IMR-90 (cell line): ENCODE data around the gene ADAM23. TPM values are rescaled to one million over a fixed set of nuclear protein-coding genes. Genes with fewer than 3 reads are reported as not detected.

Experiments used
- ATAC-seq: fragments of 200-7000 bp; cut with Tn5 transposase; 2 replicates; pipeline ENCODE4 v1.9.1; 2020; ENCODE audit warnings: low read depth, mild to moderate bottlenecking, moderate library complexity
- BruUV-seq: library from RNA; stranded (reverse); fragments of 400-500 nt; replicated peaks from 2 replicates; lab custom pipeline; 2021; lab: Mats Ljungman, UMichigan
- CTCF ChIA-PET: fragments of 300-600 bp; formaldehyde crosslinking; extraction: SDS; loops from one replicate; lab custom pipeline; 2021; ENCODE audit warnings: antibody characterized with exemption; lab: Yijun Ruan, JAX
- POLR2A ChIA-PET: fragments of 300-600 bp; sonication (Branson Sonifier 250); formaldehyde crosslinking; loops from one replicate; lab custom pipeline; 2022; ENCODE audit warnings: antibody characterized with exemption; ENCODE audit not compliant: unreplicated experiment; lab: Charles Lee
- DNase-seq: peaks from one replicate; pipeline ENCODE4 v3.0.0; 2013
- H2AFZ ChIP-seq: replicated peaks from 2 replicates; pipeline ENCODE3; 2013; ENCODE audit warnings: low read length, mild to moderate bottlenecking; ENCODE audit not compliant: poor library complexity
- H2AK5ac ChIP-seq: 2 replicates; pipeline ENCODE4 v1.6.1; 2013; ENCODE audit warnings: low read depth, low read length, inconsistent platforms
- H2AK9ac ChIP-seq: replicated peaks from 2 replicates; pipeline ENCODE3; 2013; ENCODE audit warnings: mild to moderate bottlenecking, low read depth, low read length, moderate library complexity; ENCODE audit not compliant: poor library complexity
- H2BK120ac ChIP-seq: 2 replicates; pipeline ENCODE4 v1.6.1; 2013; ENCODE audit warnings: low read depth, low read length, inconsistent platforms
- H2BK15ac ChIP-seq: 3 replicates; pipeline ENCODE4 v1.6.1; 2013; ENCODE audit warnings: low read depth, low read length, inconsistent platforms
- H2BK20ac ChIP-seq: 2 replicates; pipeline ENCODE4 v1.6.1; 2013; ENCODE audit warnings: low read depth, mild to moderate bottlenecking, inconsistent platforms, low read length, moderate library complexity
- H2BK5ac ChIP-seq: 2 replicates; pipeline ENCODE4 v1.6.1; 2013; ENCODE audit warnings: mild to moderate bottlenecking, low read depth, low read length, inconsistent platforms; ENCODE audit not compliant: poor library complexity, severe bottlenecking
- H3K14ac ChIP-seq: replicated peaks from 2 replicates; pipeline ENCODE4 v1.6.1; 2013; ENCODE audit warnings: low read depth, low read length, inconsistent platforms
- H3K18ac ChIP-seq: 2 replicates; pipeline ENCODE4 v1.6.1; 2013; ENCODE audit warnings: low read depth, low read length, control low read depth
- H3K23ac ChIP-seq: 2 replicates; pipeline ENCODE4 v1.6.1; 2013; ENCODE audit warnings: low read depth, low read length, inconsistent platforms
- H3K27ac ChIP-seq: 2 replicates; pipeline ENCODE4 v1.5.1; 2013; ENCODE audit warnings: mild to moderate bottlenecking, control low read depth, low read length; ENCODE audit not compliant: insufficient read depth
- H3K27me3 ChIP-seq: 2 replicates; pipeline ENCODE4 v1.6.1; 2013; ENCODE audit warnings: low read length; ENCODE audit not compliant: control insufficient read depth, insufficient read depth
- H3K36me3 ChIP-seq: 2 replicates; pipeline ENCODE4 v1.6.1; 2013; ENCODE audit warnings: low read length, mixed read lengths; ENCODE audit not compliant: control insufficient read depth, insufficient read depth
- H3K4ac ChIP-seq: 2 replicates; pipeline ENCODE4 v1.6.1; 2013; ENCODE audit warnings: low read depth, low read length, inconsistent platforms
- H3K4me1 ChIP-seq: 2 replicates; pipeline ENCODE4 v1.6.1; 2013; ENCODE audit warnings: low read length, mixed read lengths; ENCODE audit not compliant: control insufficient read depth, insufficient read depth
- H3K4me2 ChIP-seq: 2 replicates; pipeline ENCODE4 v1.6.1; 2013; ENCODE audit warnings: low read depth, mild to moderate bottlenecking, control low read depth, low read length, moderate library complexity
- H3K4me3 ChIP-seq: 2 replicates; pipeline ENCODE4 v1.5.1; 2013; ENCODE audit warnings: low read depth, mild to moderate bottlenecking, control low read depth, low read length, moderate library complexity; ENCODE audit not compliant: insufficient read depth
- H3K56ac ChIP-seq: 2 replicates; pipeline ENCODE4 v1.6.1; 2013; ENCODE audit warnings: low read length, inconsistent platforms; ENCODE audit not compliant: insufficient read depth; ENCODE audit errors: extremely low read depth
- H3K79me1 ChIP-seq, 2 experiments: 2 replicates each; pipeline ENCODE4 v1.6.1; 2013; ENCODE audit warnings: low read length in 2 of 2, inconsistent platforms in 1 of 2, low read depth in 1 of 2
- H3K9ac ChIP-seq: 2 replicates; pipeline ENCODE4 v1.6.1; 2013; ENCODE audit warnings: low read depth, low read length, control low read depth
- H3K9me1 ChIP-seq: 2 replicates; pipeline ENCODE4 v1.6.1; 2013; ENCODE audit warnings: low read length, inconsistent platforms; ENCODE audit not compliant: insufficient read depth
- H3K9me3 ChIP-seq: 2 replicates; pipeline ENCODE4 v1.6.1; 2013; ENCODE audit warnings: low read length; ENCODE audit not compliant: control insufficient read depth, insufficient read depth
- H4K20me1 ChIP-seq: 2 replicates; pipeline ENCODE4 v1.6.1; 2013; ENCODE audit warnings: low read length, inconsistent platforms; ENCODE audit not compliant: insufficient read depth
- H4K5ac ChIP-seq: 2 replicates; pipeline ENCODE4 v1.6.1; 2013; ENCODE audit warnings: mild to moderate bottlenecking, low read depth, low read length, control low read depth
- H4K8ac ChIP-seq, 2 experiments: 2 replicates each; pipeline ENCODE4 v1.6.1; 2013; ENCODE audit warnings: low read depth in 2 of 2, low read length in 2 of 2, control low read depth in 1 of 2, inconsistent platforms in 1 of 2
- H4K91ac ChIP-seq: 2 replicates; pipeline ENCODE4 v1.6.1; 2013; ENCODE audit warnings: low read depth, low read length, inconsistent platforms; ENCODE audit not compliant: insufficient read depth
- CEBPB ChIP-seq: IDR thresholded peaks from 2 replicates; pipeline ENCODE4 v1.6.1; 2012; ENCODE audit warnings: low read depth, low read length, improper control_type of control experiment
- CHD1 ChIP-seq: IDR thresholded peaks from 2 replicates; pipeline ENCODE4 v1.6.1; 2012; ENCODE audit warnings: low read depth, low read length, improper control_type of control experiment
- MAFK ChIP-seq: IDR thresholded peaks from 2 replicates; pipeline ENCODE4 v1.6.1; 2012; ENCODE audit warnings: low read depth, low read length, improper control_type of control experiment
- RFX5 ChIP-seq: IDR thresholded peaks from 2 replicates; pipeline ENCODE4 v1.8.0; 2012; ENCODE audit warnings: low read depth, mild to moderate bottlenecking, low read length, moderate library complexity
- dilution Hi-C: fragments of 300-500 bp; cut with HindIII; formaldehyde crosslinking; loops from one replicate; pipeline ENCODE4 v1.14.3; 2018; ENCODE audit warnings: low sequenced_read_pairs; ENCODE audit not compliant: unreplicated experiment
- in situ Hi-C: fragments of 300-500 bp; cut with MboI; formaldehyde crosslinking; loops from 3 replicates; pipeline ENCODE4 v1.14.3; 2019; ENCODE audit warnings: low sequenced_read_pairs, inconsistent platforms, mixed read lengths
- intact Hi-C: fragments of 100-400 bp; cut with micrococcal nuclease; formaldehyde crosslinking; loops from 2 replicates; pipeline ENCODE4 v1.10.0; 2022
- polyA plus RNA-seq, 3 experiments: library from polyadenylated mRNA; depleted of rRNA; stranded (reverse); fragments of >200 nt; gene quantifications; 2 replicates each; pipeline ENCODE4 v1.2.3, GENCODE V29; 2012; ENCODE audit warnings: low replicate concordance in 1 of 3
- total RNA-seq: library from RNA; depleted of rRNA; stranded (reverse); fragments of >200 nt; gene quantifications from 2 replicates; pipeline ENCODE4 v1.2.3, GENCODE V29; 2012
- TF ChIP-seq, protein P1 (sequence below): fragments of 150-350 bp; IDR thresholded peaks from 2 replicates; pipeline ENCODE4 v1.6.1; 2016; ENCODE audit warnings: low read depth, mild to moderate bottlenecking, low read length, moderate library complexity, borderline replicate concordance
- TF ChIP-seq, protein P2 (sequence below): conservative IDR thresholded peaks from 2 replicates; pipeline ENCODE4 v1.5.1; 2012; ENCODE audit warnings: mild to moderate bottlenecking, low read depth, low read length, improper control_type of control experiment
- TF ChIP-seq, protein P3 (sequence below): fragments of 150-350 bp; IDR thresholded peaks from 2 replicates; pipeline ENCODE4 v1.6.1; 2017; ENCODE audit warnings: mild to moderate bottlenecking, antibody characterized with exemption, low read length, low read depth

ADAM23 gene
- total and polyA plus RNA-seq, 2 of the 4 experiments (the other 2 are of a cell fraction): 2.9 to 10.3 TPM

DNA sequence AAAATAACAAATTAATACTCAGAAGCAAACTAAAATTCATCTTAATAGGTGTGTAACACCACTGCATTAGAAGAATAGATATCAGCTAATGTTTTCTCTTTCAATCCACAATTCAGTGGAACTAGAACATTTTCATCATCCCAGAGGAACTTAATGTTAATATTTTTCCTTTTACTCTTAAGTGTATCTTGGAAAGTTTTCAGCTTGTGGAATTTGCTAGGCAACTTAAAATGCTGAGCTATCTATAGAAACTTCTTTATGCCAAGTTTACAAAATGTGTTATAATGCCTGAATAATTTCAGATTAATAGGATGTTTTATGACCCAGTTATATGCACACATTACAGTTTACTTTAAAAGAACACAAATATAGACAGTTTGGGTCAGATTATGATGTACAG lies 112.4 kb downstream of the ADAM23 start:
- Histone ChIP-seq H3K9ac (no peak overlapping the region), H2AFZ (no peak overlapping the region), H4K91ac (no peak overlapping the region), H2BK5ac (no peak overlapping the region), H4K5ac (no peak overlapping the region), H4K8ac (no peak overlapping the region), H3K4me2 (no peak overlapping the region), H3K36me3 (no peaks in the 10 kb centered on the region), H3K9me1 (0 out of 2 replicates have a peak, but pooled peaks cover 3% of the 10 kb centered on the region), H3K14ac (no peak overlapping the region), H3K4me1 (no peaks in the 10 kb centered on the region), H3K9me3 (no peaks in the 10 kb centered on the region), H3K27me3 (no peaks in the 10 kb centered on the region), H3K18ac (no peak overlapping the region), H2BK15ac (no peak overlapping the region), H3K23ac (no peak overlapping the region), H4K20me1 (no peaks in the 10 kb centered on the region), H3K79me1 (no peaks in the 10 kb centered on the region), H2BK120ac (no peak overlapping the region), H3K4me3 (no peak overlapping the region), H3K56ac (no peak overlapping the region), H2AK9ac (no peak overlapping the region), H2BK20ac (no peak overlapping the region), H3K27ac (no peak overlapping the region), H2AK5ac (no peak overlapping the region), H3K4ac (no peak overlapping the region)
- no peak for ATAC-seq
- POLR2A ChIA-PET: no interaction called here
- CTCF ChIA-PET: interaction anchor here (0.6 kb wide), 1 partner anchor 32 kb away, joined by 3 read pairs; no protein-coding TSS in a partner anchor
- no TSS peak for BruUV-seq
- peak; percentile 52 for DNase-seq
- in situ Hi-C loops (no loop called here), intact Hi-C loops (loop anchor here (1.0 to 10.0 kb wide), 3 partner anchors 111 to 229 kb away; partner anchors contain the start of gene ADAM23), dilution Hi-C loops (no loop called here)
- TF ChIP-seq MAFK (no peak), RFX5 (no peak), CEBPB (no peak), CHD1 (no peak)
- TF ChIP-seq, protein P1, sequence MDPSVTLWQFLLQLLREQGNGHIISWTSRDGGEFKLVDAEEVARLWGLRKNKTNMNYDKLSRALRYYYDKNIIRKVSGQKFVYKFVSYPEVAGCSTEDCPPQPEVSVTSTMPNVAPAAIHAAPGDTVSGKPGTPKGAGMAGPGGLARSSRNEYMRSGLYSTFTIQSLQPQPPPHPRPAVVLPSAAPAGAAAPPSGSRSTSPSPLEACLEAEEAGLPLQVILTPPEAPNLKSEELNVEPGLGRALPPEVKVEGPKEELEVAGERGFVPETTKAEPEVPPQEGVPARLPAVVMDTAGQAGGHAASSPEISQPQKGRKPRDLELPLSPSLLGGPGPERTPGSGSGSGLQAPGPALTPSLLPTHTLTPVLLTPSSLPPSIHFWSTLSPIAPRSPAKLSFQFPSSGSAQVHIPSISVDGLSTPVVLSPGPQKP: no peak
- TF ChIP-seq, protein P2, sequence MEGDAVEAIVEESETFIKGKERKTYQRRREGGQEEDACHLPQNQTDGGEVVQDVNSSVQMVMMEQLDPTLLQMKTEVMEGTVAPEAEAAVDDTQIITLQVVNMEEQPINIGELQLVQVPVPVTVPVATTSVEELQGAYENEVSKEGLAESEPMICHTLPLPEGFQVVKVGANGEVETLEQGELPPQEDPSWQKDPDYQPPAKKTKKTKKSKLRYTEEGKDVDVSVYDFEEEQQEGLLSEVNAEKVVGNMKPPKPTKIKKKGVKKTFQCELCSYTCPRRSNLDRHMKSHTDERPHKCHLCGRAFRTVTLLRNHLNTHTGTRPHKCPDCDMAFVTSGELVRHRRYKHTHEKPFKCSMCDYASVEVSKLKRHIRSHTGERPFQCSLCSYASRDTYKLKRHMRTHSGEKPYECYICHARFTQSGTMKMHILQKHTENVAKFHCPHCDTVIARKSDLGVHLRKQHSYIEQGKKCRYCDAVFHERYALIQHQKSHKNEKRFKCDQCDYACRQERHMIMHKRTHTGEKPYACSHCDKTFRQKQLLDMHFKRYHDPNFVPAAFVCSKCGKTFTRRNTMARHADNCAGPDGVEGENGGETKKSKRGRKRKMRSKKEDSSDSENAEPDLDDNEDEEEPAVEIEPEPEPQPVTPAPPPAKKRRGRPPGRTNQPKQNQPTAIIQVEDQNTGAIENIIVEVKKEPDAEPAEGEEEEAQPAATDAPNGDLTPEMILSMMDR: no peak
- TF ChIP-seq, protein P3, sequence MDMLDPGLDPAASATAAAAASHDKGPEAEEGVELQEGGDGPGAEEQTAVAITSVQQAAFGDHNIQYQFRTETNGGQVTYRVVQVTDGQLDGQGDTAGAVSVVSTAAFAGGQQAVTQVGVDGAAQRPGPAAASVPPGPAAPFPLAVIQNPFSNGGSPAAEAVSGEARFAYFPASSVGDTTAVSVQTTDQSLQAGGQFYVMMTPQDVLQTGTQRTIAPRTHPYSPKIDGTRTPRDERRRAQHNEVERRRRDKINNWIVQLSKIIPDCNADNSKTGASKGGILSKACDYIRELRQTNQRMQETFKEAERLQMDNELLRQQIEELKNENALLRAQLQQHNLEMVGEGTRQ: no peak
